BJ (cell line): ENCODE results near the gene MED16. TPM values are rescaled to one million over a fixed set of nuclear protein-coding genes. Genes with fewer than 3 reads are reported as not detected.

Source experiments
- CTCF ChIA-PET: fragments of 350-600 bp; formaldehyde crosslinking; extraction: SDS; loops from one replicate; lab custom pipeline; 2021; ENCODE audit warnings: antibody characterized with exemption, inconsistent platforms; lab: Yijun Ruan, JAX
- POLR2A ChIA-PET: fragments of 300-600 bp; sonication (Branson Sonifier 250); formaldehyde crosslinking; extraction: SDS; loops from one replicate; lab custom pipeline; 2021; ENCODE audit warnings: antibody characterized with exemption; lab: Charles Lee
- DNase-seq: peaks from one replicate; pipeline ENCODE4 v3.0.0-alpha.2; 2011; ENCODE audit warnings: low read depth
- H3K27me3 ChIP-seq: 2 replicates; pipeline ENCODE4 v1.6.0; 2011; ENCODE audit warnings: low read length; ENCODE audit not compliant: control insufficient read depth, insufficient read depth
- H3K36me3 ChIP-seq: 2 replicates; pipeline ENCODE4 v1.5.1; 2011; ENCODE audit warnings: low read length; ENCODE audit not compliant: control insufficient read depth, insufficient read depth
- H3K4me3 ChIP-seq: 2 replicates; pipeline ENCODE4 v1.5.1; 2011; ENCODE audit warnings: low read depth, mild to moderate bottlenecking, control low read depth, low read length
- polyA plus RNA-seq: library from polyadenylated mRNA; depleted of rRNA; stranded (reverse); fragments of >200 nt; gene quantifications from 2 replicates; pipeline ENCODE4 v1.2.3, GENCODE V29; 2011
- TF ChIP-seq, protein P1 (sequence below): IDR thresholded peaks from 2 replicates; pipeline ENCODE4 v1.5.1; 2011; ENCODE audit warnings: low read depth, mild to moderate bottlenecking, control low read depth, inconsistent platforms, low read length, moderate library complexity; ENCODE audit not compliant: insufficient read depth

Gene MED16
- polyA plus RNA-seq, 1 experiment = 39.8 TPM

DNA sequence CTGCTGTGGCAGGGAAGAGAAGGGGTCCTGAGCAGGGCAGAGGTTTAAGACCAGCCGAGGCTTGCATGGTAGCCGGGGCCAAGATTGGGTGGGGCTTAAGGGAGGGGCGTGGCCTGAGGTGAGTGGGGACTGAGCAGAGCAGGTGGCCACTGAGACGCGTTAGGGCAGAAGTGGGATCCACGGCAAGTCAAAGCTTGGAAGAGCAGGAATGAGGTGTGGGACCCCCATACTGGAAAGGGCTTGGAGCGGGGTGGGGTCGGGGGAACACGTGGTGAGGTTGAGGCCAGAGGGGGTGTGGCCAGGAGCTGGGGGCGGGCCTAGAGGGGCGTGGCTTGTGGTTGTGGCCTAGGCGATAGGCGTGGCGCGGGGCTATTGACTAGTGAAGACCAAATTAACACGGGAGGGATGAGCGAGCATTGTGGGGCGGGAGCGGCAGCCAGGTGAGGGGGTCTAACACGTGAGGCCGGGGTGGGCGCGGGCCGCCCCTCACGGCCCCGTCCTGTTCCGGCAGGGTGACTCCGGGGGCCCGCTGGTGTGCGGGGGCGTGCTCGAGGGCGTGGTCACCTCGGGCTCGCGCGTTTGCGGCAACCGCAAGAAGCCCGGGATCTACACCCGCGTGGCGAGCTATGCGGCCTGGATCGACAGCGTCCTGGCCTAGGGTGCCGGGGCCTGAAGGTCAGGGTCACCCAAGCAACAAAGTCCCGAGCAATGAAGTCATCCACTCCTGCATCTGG lies 30.2 kb downstream of the MED16 start:
- ChIA-PET CTCF (interaction anchor here (0.8 to 2.4 kb wide), 16 partner anchors 10 to 164 kb away, joined by 3 to 23 read pairs (median 5); partner anchors contain the start of genes CNN2, RNU6-9 and WDR18), POLR2A (no interaction called here)
- TF ChIP-seq, protein P1, sequence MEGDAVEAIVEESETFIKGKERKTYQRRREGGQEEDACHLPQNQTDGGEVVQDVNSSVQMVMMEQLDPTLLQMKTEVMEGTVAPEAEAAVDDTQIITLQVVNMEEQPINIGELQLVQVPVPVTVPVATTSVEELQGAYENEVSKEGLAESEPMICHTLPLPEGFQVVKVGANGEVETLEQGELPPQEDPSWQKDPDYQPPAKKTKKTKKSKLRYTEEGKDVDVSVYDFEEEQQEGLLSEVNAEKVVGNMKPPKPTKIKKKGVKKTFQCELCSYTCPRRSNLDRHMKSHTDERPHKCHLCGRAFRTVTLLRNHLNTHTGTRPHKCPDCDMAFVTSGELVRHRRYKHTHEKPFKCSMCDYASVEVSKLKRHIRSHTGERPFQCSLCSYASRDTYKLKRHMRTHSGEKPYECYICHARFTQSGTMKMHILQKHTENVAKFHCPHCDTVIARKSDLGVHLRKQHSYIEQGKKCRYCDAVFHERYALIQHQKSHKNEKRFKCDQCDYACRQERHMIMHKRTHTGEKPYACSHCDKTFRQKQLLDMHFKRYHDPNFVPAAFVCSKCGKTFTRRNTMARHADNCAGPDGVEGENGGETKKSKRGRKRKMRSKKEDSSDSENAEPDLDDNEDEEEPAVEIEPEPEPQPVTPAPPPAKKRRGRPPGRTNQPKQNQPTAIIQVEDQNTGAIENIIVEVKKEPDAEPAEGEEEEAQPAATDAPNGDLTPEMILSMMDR = no peak
- H3K27me3 ChIP-seq = no peaks in the 10 kb centered on the region
- H3K36me3 ChIP-seq = peaks cover 4% of the 10 kb centered on the region
- DNase-seq = no peak
- H3K4me3 ChIP-seq = peak overlapping the region; percentile 23

DNA sequence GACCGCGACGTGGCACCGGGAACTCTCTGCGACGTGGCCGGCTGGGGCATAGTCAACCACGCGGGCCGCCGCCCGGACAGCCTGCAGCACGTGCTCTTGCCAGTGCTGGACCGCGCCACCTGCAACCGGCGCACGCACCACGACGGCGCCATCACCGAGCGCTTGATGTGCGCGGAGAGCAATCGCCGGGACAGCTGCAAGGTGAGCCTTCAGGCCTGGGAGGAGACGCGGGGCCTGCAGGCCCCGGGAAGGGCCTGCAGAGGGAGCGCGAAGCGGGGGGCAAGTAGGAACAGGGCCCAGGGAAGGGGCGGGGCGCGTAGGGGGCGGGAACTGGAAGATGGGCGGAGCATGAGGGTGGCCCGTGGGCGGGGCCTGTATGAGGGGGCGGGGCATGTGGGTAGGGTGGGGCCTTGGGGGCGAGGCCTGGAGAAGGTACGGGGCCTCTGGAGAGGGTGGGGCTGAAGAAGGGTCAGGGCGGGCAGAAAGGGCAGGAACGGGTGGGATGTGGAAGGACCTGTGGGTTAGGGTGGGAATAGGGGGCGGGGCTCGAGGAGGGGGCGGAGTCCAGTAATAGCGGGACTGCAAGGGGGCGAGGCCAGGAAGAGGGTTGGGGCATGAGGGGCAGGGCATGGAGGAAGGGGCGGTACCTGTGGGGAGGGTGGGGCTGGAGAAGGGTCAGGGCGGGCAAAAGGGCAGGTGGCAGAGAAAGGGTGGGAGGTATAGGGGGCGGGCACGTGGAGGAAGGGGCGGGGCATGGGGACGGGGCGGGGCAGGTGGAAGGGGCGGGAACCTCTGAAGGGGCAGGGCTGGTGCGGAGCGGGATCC lies 31.0 kb downstream of the MED16 start:
- no peak overlapping the region for H3K4me3 ChIP-seq
- ChIA-PET CTCF (interaction anchor here (0.6 to 2.4 kb wide), 5 partner anchors 32 to 233 kb away, joined by 3 to 12 read pairs (median 5); partner anchors contain the start of genes RNU6-9 and WDR18), POLR2A (no interaction called here)
- TF ChIP-seq, protein P1 = peak; percentile 28; the same call in 1 of the 2 replicates
- DNase-seq = no peak
- H3K27me3 ChIP-seq = no peaks in the 10 kb centered on the region
- no peaks in the 10 kb centered on the region; the same call in 1 of the 2 replicates for H3K36me3 ChIP-seq

DNA sequence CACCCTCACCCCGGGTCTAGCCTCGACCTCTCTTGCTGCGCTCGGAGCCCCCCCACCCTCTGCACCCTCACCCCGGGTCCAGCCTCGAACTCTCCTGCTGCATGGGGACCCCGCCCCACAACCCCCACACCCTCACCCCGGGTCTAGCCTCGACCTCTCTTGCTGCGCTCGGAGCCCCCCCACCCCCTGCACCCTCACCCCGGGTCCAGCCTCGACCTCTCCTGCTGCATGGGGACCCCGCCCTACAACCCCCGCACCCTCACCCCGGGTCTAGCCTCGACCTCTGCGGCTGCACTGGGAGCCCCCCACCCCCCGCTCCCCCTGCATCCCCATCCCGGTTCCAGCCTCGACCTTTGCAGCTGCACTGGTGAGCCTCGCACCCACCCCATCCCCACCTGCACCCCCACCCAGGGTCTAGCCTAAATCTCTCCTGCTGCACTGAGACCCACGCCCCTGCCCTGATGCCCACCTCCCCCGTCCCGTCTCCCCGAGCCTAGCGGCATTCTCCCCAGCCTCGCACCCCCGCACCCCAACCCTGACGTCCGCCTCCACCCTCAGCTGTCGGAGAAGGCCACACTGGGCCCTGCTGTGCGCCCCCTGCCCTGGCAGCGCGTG lies 31.7 kb downstream of the MED16 start:
- POLR2A ChIA-PET = no interaction called here
- TF ChIP-seq, protein P1 = no peak
- CTCF ChIA-PET = interaction anchor here (0.6 to 1.3 kb wide), 2 partner anchors 91 to 233 kb away, joined by 3 read pairs; no protein-coding TSS in a partner anchor
- DNase-seq = no peak
- Histone ChIP-seq H3K4me3 (no peak overlapping the region; the same call in 1 of the 2 replicates), H3K36me3 (no peaks in the 10 kb centered on the region), H3K27me3 (no peaks in the 10 kb centered on the region)

DNA sequence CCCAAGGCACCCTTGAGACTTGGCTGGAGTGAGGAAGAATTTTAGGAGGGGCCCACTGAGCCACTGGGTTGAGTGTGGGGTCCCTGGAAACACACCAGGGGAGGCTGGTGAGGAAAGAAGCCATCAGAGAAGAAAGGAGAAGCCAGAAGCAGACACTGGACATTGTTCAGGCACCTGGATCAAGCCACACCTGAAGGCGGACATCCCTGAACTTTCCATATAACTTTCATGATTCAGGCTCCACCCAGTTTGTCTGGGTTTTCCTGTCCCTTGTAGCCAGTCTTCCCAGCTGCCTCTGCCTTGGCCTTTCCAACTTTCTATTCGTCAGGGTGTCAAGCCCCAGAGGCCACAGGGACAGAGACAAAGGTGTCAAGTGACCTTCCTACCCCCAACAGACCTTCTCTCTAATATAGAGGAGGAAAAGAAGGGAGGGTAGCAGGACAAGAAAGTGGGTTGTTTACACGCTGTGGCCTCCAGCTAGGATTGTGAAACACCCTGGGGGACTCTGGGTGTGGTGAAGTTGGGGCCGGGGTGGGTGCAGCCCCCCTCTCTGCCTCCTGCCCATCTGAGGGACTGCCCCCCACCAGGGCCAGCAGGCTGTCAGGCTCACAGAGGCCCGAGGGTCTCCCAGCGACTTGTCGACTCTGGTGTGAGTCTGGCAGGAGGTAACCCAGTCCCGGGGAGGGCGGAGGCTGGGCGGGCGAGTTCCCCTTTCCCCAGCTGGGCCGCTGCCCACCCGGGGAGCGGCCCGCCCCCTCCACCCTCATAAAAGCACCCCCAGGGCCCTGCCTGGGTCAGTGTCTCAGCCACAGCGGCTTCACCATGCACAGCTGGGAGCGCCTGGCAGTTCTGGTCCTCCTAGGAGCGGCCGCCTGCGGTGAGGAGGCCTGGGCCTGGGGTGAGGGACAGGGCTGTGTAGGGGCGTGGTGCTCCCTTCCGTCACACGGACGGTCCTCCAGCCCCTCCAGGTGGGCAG lies 33.8 kb downstream of the MED16 start, which contains the start of gene CFD:
Gene CFD, plus strand, starts transcription at position 797 of the 976 bp plus-strand sequence. Its CDS starts 26 bp downstream, at position 823.
- no peak for DNase-seq
- H3K36me3 ChIP-seq = no peaks in the 10 kb centered on the region
- POLR2A ChIA-PET = no interaction called here
- no peaks in the 10 kb centered on the region for H3K27me3 ChIP-seq
- CTCF ChIA-PET = interaction anchor here (0.6 to 1.8 kb wide), 9 partner anchors 8 to 142 kb away, joined by 3 to 5 read pairs (median 3); no protein-coding TSS in a partner anchor
- TF ChIP-seq, protein P1 = no peak
- H3K4me3 ChIP-seq = peak within 1 kb of the TSS; percentile 44
